Caco-2 (cell line): ENCODE results near the gene NGEF. TPM values are rescaled to one million over a fixed set of nuclear protein-coding genes. Genes with fewer than 3 reads are reported as not detected.

Experiments used
- BruUV-seq: library from RNA; stranded (reverse); fragments of 400-500 nt; replicated peaks from 2 replicates; lab custom pipeline; 2021; lab: Mats Ljungman, UMichigan
- CTCF ChIA-PET: fragments of 300-600 bp; sonication (Branson Sonifier 250); formaldehyde crosslinking; loops from one replicate; lab custom pipeline; 2022; ENCODE audit warnings: antibody characterized with exemption; lab: Charles Lee
- POLR2A ChIA-PET: fragments of 300-600 bp; sonication (Branson Sonifier 250); formaldehyde crosslinking; loops from one replicate; lab custom pipeline; 2022; ENCODE audit warnings: antibody characterized with exemption; lab: Charles Lee
- DNase-seq, 2 experiments: peaks; one replicate each; pipeline versions ENCODE4 v3.0.0 to v3.0.0-alpha.2; 2020 to 2022
- H3K27me3 ChIP-seq: replicated peaks from 2 replicates; pipeline ENCODE4 v1.6.0; 2011; ENCODE audit warnings: low read length; ENCODE audit not compliant: control insufficient read depth, insufficient read depth
- H3K36me3 ChIP-seq: 2 replicates; pipeline ENCODE4 v1.5.1; 2011; ENCODE audit warnings: low read length; ENCODE audit not compliant: control insufficient read depth, insufficient read depth
- H3K4me1 ChIP-seq: fragments of 250-450 bp; sonication (Bioruptor Pico); 2 replicates; pipeline ENCODE4 v1.5.1; 2020; ENCODE audit warnings: mild to moderate bottlenecking
- H3K4me3 ChIP-seq: 2 replicates; pipeline ENCODE4 v1.5.1; 2011; ENCODE audit warnings: low read depth, mild to moderate bottlenecking, control low read depth, low read length
- H3K9me3 ChIP-seq: fragments of 250-450 bp; sonication (Bioruptor Pico); 2 replicates; pipeline ENCODE4 v1.5.1; 2020; ENCODE audit warnings: mild to moderate bottlenecking, moderate library complexity
- H3K27ac Mint-ChIP-seq: one replicate; pipeline ENCODE4 v1.8.0; 2022; ENCODE audit warnings: mixed read lengths; ENCODE audit not compliant: unreplicated experiment
- H3K27me3 Mint-ChIP-seq: one replicate; pipeline ENCODE4 v1.8.0; 2022; ENCODE audit warnings: mixed read lengths; ENCODE audit not compliant: insufficient read depth, unreplicated experiment
- H3K36me3 Mint-ChIP-seq: one replicate; pipeline ENCODE4 v1.8.0; 2022; ENCODE audit warnings: mild to moderate bottlenecking, mixed read lengths; ENCODE audit not compliant: insufficient read depth, unreplicated experiment
- H3K4me1 Mint-ChIP-seq: one replicate; pipeline ENCODE4 v1.8.0; 2022; ENCODE audit warnings: low read depth, mixed read lengths; ENCODE audit not compliant: unreplicated experiment
- H3K4me3 Mint-ChIP-seq: one replicate; pipeline ENCODE4 v1.8.0; 2022; ENCODE audit warnings: mild to moderate bottlenecking, moderate library complexity, mixed read lengths; ENCODE audit not compliant: unreplicated experiment
- H3K9me3 Mint-ChIP-seq: one replicate; pipeline ENCODE4 v1.8.0; 2022; ENCODE audit warnings: mixed read lengths; ENCODE audit not compliant: unreplicated experiment
- intact Hi-C: fragments of 100-400 bp; cut with micrococcal nuclease; formaldehyde crosslinking; loops from one replicate; pipeline ENCODE4 v1.10.0; 2022; ENCODE audit not compliant: unreplicated experiment
- total RNA-seq: library from RNA; stranded (reverse); gene quantifications from 2 replicates; pipeline ENCODE4 v1.2.3, GENCODE V29; 2022
- TF ChIP-seq, protein P1 (sequence below), 2 experiments: fragments of 200-600 bp in 1 of 2; IDR thresholded peaks; 1 replicate in 1 of 2; 2 replicates in 1 of 2; pipeline versions ENCODE4 v1.5.1 to v1.8.0; 2011 to 2022; ENCODE audit warnings: antibody characterized with exemption in 1 of 2, control low read depth in 1 of 2, inconsistent platforms in 1 of 2, low read depth in 1 of 2, low read length in 1 of 2, mild to moderate bottlenecking in 1 of 2, moderate library complexity in 1 of 2; ENCODE audit not compliant: insufficient read depth in 1 of 2, severe bottlenecking in 1 of 2, unreplicated experiment in 1 of 2

Gene NGEF
- total RNA-seq, 1 experiment from 2014 or later: 0.77 TPM

DNA sequence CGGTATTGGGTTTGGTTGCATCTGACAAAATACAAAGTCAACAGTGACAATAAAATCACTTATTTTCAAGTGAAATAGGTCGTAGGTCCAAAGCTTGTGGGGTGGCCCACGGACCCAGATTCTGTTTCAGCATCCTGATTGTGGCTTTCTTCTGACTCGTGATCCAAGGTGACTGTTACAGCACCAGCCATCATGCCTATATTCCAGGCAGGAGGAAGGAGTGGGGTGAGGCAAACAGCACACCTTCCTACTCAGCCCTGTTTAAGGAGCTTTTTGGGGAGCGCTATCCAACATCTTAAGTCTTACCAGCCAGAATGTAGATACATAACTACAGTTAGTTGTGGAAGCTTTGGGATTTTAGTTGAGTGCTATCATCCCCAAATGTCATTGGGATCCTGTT, 151.7 kb downstream of the NGEF start:
- CTCF ChIA-PET: no interaction called here
- TF ChIP-seq, protein P1, sequence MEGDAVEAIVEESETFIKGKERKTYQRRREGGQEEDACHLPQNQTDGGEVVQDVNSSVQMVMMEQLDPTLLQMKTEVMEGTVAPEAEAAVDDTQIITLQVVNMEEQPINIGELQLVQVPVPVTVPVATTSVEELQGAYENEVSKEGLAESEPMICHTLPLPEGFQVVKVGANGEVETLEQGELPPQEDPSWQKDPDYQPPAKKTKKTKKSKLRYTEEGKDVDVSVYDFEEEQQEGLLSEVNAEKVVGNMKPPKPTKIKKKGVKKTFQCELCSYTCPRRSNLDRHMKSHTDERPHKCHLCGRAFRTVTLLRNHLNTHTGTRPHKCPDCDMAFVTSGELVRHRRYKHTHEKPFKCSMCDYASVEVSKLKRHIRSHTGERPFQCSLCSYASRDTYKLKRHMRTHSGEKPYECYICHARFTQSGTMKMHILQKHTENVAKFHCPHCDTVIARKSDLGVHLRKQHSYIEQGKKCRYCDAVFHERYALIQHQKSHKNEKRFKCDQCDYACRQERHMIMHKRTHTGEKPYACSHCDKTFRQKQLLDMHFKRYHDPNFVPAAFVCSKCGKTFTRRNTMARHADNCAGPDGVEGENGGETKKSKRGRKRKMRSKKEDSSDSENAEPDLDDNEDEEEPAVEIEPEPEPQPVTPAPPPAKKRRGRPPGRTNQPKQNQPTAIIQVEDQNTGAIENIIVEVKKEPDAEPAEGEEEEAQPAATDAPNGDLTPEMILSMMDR (IDR thresholded peaks at IDR 0.05; ENCODE audit: insufficient read depth in 1 of 2, low read depth in 1 of 2, low read length in 1 of 2, severe bottlenecking in 1 of 2, unreplicated experiment in 1 of 2): no peak
- Histone ChIP-seq H3K4me1 (peaks cover 16% of the 10 kb centered on the region), H3K36me3 (no peaks in the 10 kb centered on the region; the same call in 1 of the 2 replicates), H3K9me3 (no peaks in the 10 kb centered on the region), H3K4me3 (no peak overlapping the region), H3K27me3 (no peaks in the 10 kb centered on the region)
- Mint-ChIP-seq H3K27ac (no peak overlapping the region), H3K9me3 (no peaks in the 10 kb centered on the region), H3K27me3 (no peaks in the 10 kb centered on the region), H3K4me1 (peaks cover 7% of the 10 kb centered on the region), H3K4me3 (no peak overlapping the region), H3K36me3 (peaks cover 43% of the 10 kb centered on the region)
- intact Hi-C loops: no loop called here
- POLR2A ChIA-PET: no interaction called here
- no peak for DNase-seq
- BruUV-seq: no TSS peak

DNA sequence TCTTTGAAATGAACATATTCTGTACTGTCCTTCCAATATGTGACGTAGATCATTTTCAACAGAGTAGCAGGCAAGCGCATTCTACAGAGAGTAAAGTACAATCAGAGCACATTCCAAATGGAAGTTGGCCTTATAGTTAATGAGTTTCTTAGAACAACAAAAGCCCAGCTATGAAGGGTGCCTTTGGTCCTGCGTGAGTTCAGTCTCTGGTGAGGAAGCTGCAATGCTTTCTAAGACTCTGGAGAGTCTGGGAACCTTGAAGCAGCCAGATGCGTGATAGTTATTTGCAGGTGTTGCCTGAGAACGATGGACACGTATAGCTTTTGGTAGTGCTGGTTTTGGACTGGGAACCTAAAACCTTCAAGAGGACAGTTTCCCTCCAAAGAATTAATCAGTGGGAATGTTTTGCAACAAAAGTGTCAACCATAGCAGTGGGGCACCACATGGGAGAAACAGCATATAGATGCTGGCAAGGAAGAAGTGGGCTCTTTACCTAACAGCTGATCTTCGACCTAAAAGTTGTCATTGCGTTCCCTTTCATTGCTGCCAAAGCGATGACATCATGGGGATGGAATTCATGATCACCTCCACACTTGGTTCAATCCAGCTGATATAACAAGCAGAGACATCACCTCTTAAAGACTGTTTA, 152.3 kb downstream of the NGEF start:
- ChIA-PET CTCF (no interaction called here), POLR2A (no interaction called here)
- no peak for DNase-seq
- Mint-ChIP-seq H3K27ac (no peak overlapping the region), H3K27me3 (no peaks in the 10 kb centered on the region), H3K36me3 (peaks cover 49% of the 10 kb centered on the region), H3K4me3 (no peak overlapping the region), H3K4me1 (peaks cover 7% of the 10 kb centered on the region), H3K9me3 (no peaks in the 10 kb centered on the region)
- Histone ChIP-seq H3K9me3 (no peaks in the 10 kb centered on the region), H3K36me3 (no peaks in the 10 kb centered on the region; the same call in 1 of the 2 replicates), H3K4me3 (no peak overlapping the region), H3K4me1 (peaks cover 18% of the 10 kb centered on the region), H3K27me3 (no peaks in the 10 kb centered on the region)
- intact Hi-C loops: no loop called here
- TF ChIP-seq, protein P1 (IDR thresholded peaks at IDR 0.05; ENCODE audit: insufficient read depth in 1 of 2, low read depth in 1 of 2, low read length in 1 of 2, severe bottlenecking in 1 of 2, unreplicated experiment in 1 of 2): no peak
- BruUV-seq: no TSS peak

DNA sequence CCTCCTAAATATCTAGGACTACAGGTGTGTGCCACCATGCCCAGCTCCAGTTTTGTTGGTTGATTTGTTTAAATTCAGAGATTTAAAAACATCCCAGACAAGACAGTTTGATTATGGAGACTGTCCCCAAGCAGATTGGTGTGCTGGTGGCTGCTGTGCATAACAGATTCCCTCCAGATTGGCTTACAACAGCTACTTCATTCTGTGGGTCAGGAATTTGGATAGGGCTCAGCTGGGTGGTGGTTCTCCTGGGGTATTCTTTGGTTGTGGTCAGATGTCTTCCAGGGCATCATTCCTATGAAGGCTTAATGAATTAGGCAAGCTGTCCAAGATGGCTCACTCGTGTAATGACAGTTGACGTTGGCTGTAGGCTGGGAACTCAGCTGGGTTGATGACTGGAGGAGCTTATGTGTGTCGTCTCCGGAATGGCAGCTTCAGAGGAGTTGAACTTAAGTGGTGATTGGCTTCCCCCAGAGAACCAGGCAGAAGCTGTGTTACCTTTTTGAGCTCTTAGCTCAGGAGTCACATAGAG, 153.6 kb downstream of the NGEF start:
- H3K4me1 Mint-ChIP-seq: peaks cover 7% of the 10 kb centered on the region
- no TSS peak for BruUV-seq
- Histone ChIP-seq H3K4me1 (peaks cover 18% of the 10 kb centered on the region), H3K36me3 (no peaks in the 10 kb centered on the region), H3K9me3 (no peaks in the 10 kb centered on the region), H3K27me3 (no peaks in the 10 kb centered on the region), H3K4me3 (no peak overlapping the region)
- POLR2A ChIA-PET: no interaction called here
- no peak for DNase-seq
- H3K9me3 Mint-ChIP-seq: no peaks in the 10 kb centered on the region
- TF ChIP-seq, protein P1 (IDR thresholded peaks at IDR 0.05; ENCODE audit: insufficient read depth in 1 of 2, low read depth in 1 of 2, low read length in 1 of 2, severe bottlenecking in 1 of 2, unreplicated experiment in 1 of 2): no peak
- intact Hi-C loops: no loop called here
- peak overlapping the region; percentile 64 for H3K27ac Mint-ChIP-seq
- no peak overlapping the region for H3K4me3 Mint-ChIP-seq
- CTCF ChIA-PET: no interaction called here
- peaks cover 53% of the 10 kb centered on the region for H3K36me3 Mint-ChIP-seq
- H3K27me3 Mint-ChIP-seq: no peaks in the 10 kb centered on the region
